ENCODE measurements around the gene COQ9. TPM values are rescaled to one million over a fixed set of nuclear protein-coding genes. Genes with fewer than 3 reads are reported as not detected.

Gene COQ9
- total and polyA plus RNA-seq, 4 experiments from 2014 or later, result 26.8 to 37.7 (median 31.6) TPM

GRCh38 chr16:57503366-57503765 is 56.1 kb downstream of the COQ9 start:
- Histone ChIP-seq H3K9me3 (ENCODE audit: control insufficient read depth in 1 of 2, low read length in 2 of 2) (no peaks in the 10 kb centered on the region), H3K27ac (ENCODE audit: low read depth, low read length) (no peak overlapping the region), H3K4me3 (ENCODE audit: low read length in 2 of 2) (no peak overlapping the region), H3K4me1 (ENCODE audit: insufficient read depth, low read length) (peaks cover 12% of the 10 kb centered on the region), H3K36me3 (ENCODE audit: insufficient read depth, low read length) (no peaks in the 10 kb centered on the region), H3K27me3 (ENCODE audit: insufficient read depth, low read length) (no peaks in the 10 kb centered on the region)
- Mint-ChIP-seq H3K27ac (peak overlapping the region in 1 of 7 donors; percentile 7), H3K27me3 (no peaks in the 10 kb centered on the region), H3K4me1 (peaks cover 3 to 11% (median 9%) of the 10 kb centered on the region in 4 donors), H3K4me3 (no peak overlapping the region), H3K36me3 (no peaks in the 10 kb centered on the region), H3K9me3 (no peaks in the 10 kb centered on the region)
- CTCF ChIA-PET (ENCODE audit: partially characterized antibody), result interaction anchor here (0.6 kb wide), 1 partner anchor 17 kb away, joined by 3 read pairs; no protein-coding TSS in a partner anchor
- DNase-seq, result no peak
- intact Hi-C loops (cut with micrococcal nuclease), result no loop called here
- POLR2A ChIA-PET (ENCODE audit: partially characterized antibody), result no interaction called here

- intact Hi-C loops (cut with micrococcal nuclease), result no loop called here
- no peaks in the 10 kb centered on the region for H3K9me3 ChIP-seq (ENCODE audit: control insufficient read depth in 1 of 2, low read length in 2 of 2)
- peaks cover 3 to 11% (median 9%) of the 10 kb centered on the region in 4 donors for H3K4me1 Mint-ChIP-seq
- H3K4me3 Mint-ChIP-seq, result no peak overlapping the region
- H3K36me3 ChIP-seq (ENCODE audit: insufficient read depth, low read length), result no peaks in the 10 kb centered on the region
- no peaks in the 10 kb centered on the region for H3K9me3 Mint-ChIP-seq
- H3K4me1 ChIP-seq (ENCODE audit: insufficient read depth, low read length), result peaks cover 12% of the 10 kb centered on the region
- H3K36me3 Mint-ChIP-seq, result no peaks in the 10 kb centered on the region
- ChIA-PET POLR2A (ENCODE audit: partially characterized antibody) (interaction anchor here (0.7 kb wide), 1 partner anchor 17 kb away, joined by 3 read pairs; no protein-coding TSS in a partner anchor), CTCF (ENCODE audit: partially characterized antibody) (interaction anchor here (0.6 kb wide), 1 partner anchor 16 kb away, joined by 3 read pairs; no protein-coding TSS in a partner anchor)
- DNase-seq, result no peak
- no peak overlapping the region for H3K27ac ChIP-seq (ENCODE audit: low read depth, low read length)
- peak overlapping the region in 1 of 7 donors; percentile 37 for H3K27ac Mint-ChIP-seq
- H3K4me3 ChIP-seq (ENCODE audit: low read length in 2 of 2), result no peak overlapping the region
- no peaks in the 10 kb centered on the region for H3K27me3 Mint-ChIP-seq
- no peaks in the 10 kb centered on the region for H3K27me3 ChIP-seq (ENCODE audit: insufficient read depth, low read length)
Observed at GRCh38 chr16:57504001-57504400, 56.7 kb downstream of the COQ9 start.

- Histone ChIP-seq H3K4me3 (ENCODE audit: low read length in 2 of 2) (no peak overlapping the region), H3K27ac (ENCODE audit: low read depth, low read length) (no peak overlapping the region), H3K9me3 (ENCODE audit: control insufficient read depth in 1 of 2, low read length in 2 of 2) (no peaks in the 10 kb centered on the region), H3K4me1 (ENCODE audit: insufficient read depth, low read length) (peaks cover 12% of the 10 kb centered on the region), H3K27me3 (ENCODE audit: insufficient read depth, low read length) (no peaks in the 10 kb centered on the region), H3K36me3 (ENCODE audit: insufficient read depth, low read length) (no peaks in the 10 kb centered on the region)
- Mint-ChIP-seq H3K27me3 (no peaks in the 10 kb centered on the region), H3K4me3 (no peak overlapping the region), H3K4me1 (peaks cover 3 to 11% (median 9%) of the 10 kb centered on the region in 4 donors), H3K27ac (peak overlapping the region in 1 of 7 donors; percentile 7), H3K9me3 (no peaks in the 10 kb centered on the region), H3K36me3 (no peaks in the 10 kb centered on the region)
- POLR2A ChIA-PET (ENCODE audit: partially characterized antibody), result interaction anchor here (0.7 kb wide), 1 partner anchor 17 kb away, joined by 3 read pairs; no protein-coding TSS in a partner anchor
- no peak for DNase-seq
- intact Hi-C loops (cut with micrococcal nuclease), result no loop called here
- CTCF ChIA-PET (ENCODE audit: partially characterized antibody), result interaction anchor here (0.5 to 0.7 kb wide), 2 partner anchors 16 to 26 kb away, joined by 3 to 4 read pairs; no protein-coding TSS in a partner anchor
Observed at GRCh38 chr16:57504491-57504890, 57.2 kb downstream of the COQ9 start.

- Histone ChIP-seq H3K4me3 (ENCODE audit: low read length in 2 of 2) (no peak overlapping the region), H3K27me3 (ENCODE audit: insufficient read depth, low read length) (no peaks in the 10 kb centered on the region), H3K36me3 (ENCODE audit: insufficient read depth, low read length) (no peaks in the 10 kb centered on the region), H3K9me3 (ENCODE audit: control insufficient read depth in 1 of 2, low read length in 2 of 2) (no peaks in the 10 kb centered on the region), H3K4me1 (ENCODE audit: insufficient read depth, low read length) (peaks cover 12% of the 10 kb centered on the region), H3K27ac (ENCODE audit: low read depth, low read length) (no peak overlapping the region)
- H3K27ac Mint-ChIP-seq, result no peak overlapping the region
- no peaks in the 10 kb centered on the region for H3K27me3 Mint-ChIP-seq
- CTCF ChIA-PET (ENCODE audit: partially characterized antibody), result interaction anchor here (0.5 to 1.0 kb wide), 3 partner anchors 9 to 27 kb away, joined by 3 to 4 read pairs (median 4); no protein-coding TSS in a partner anchor
- POLR2A ChIA-PET (ENCODE audit: partially characterized antibody), result no interaction called here
- peaks cover 3 to 11% (median 9%) of the 10 kb centered on the region in 4 donors for H3K4me1 Mint-ChIP-seq
- intact Hi-C loops (cut with micrococcal nuclease), result no loop called here
- no peaks in the 10 kb centered on the region for H3K36me3 Mint-ChIP-seq
- DNase-seq, result no peak
- no peak overlapping the region for H3K4me3 Mint-ChIP-seq
- H3K9me3 Mint-ChIP-seq, result no peaks in the 10 kb centered on the region
Observed at GRCh38 chr16:57505169-57505568, 57.9 kb downstream of the COQ9 start.

GRCh38 chr16:57507136-57508034 is 60.1 kb downstream of the COQ9 start:
- H3K9me3 ChIP-seq (ENCODE audit: control insufficient read depth in 1 of 2, low read length in 2 of 2), result no peaks in the 10 kb centered on the region
- Mint-ChIP-seq H3K4me3 (no peak overlapping the region), H3K27ac (peak overlapping the region in 1 of 7 donors; percentile 19), H3K9me3 (no peaks in the 10 kb centered on the region), H3K27me3 (no peaks in the 10 kb centered on the region), H3K36me3 (peaks cover 0 to 4% of the 10 kb centered on the region in 2 donors), H3K4me1 (no peaks in the 10 kb centered on the region)
- intact Hi-C loops (cut with micrococcal nuclease), result no loop called here
- no peaks in the 10 kb centered on the region for H3K36me3 ChIP-seq (ENCODE audit: insufficient read depth, low read length)
- no peak overlapping the region for H3K27ac ChIP-seq (ENCODE audit: low read depth, low read length)
- DNase-seq, result no peak
- ChIA-PET POLR2A (ENCODE audit: partially characterized antibody) (no interaction called here), CTCF (ENCODE audit: partially characterized antibody) (interaction anchor here (1.0 kb wide), 1 partner anchor 13 kb away, joined by 4 read pairs; no protein-coding TSS in a partner anchor)
- no peaks in the 10 kb centered on the region for H3K27me3 ChIP-seq (ENCODE audit: insufficient read depth, low read length)
- no peaks in the 10 kb centered on the region for H3K4me1 ChIP-seq (ENCODE audit: insufficient read depth, low read length)
- H3K4me3 ChIP-seq (ENCODE audit: low read length in 2 of 2), result no peak overlapping the region

- intact Hi-C loops (cut with micrococcal nuclease), result no loop called here
- H3K27me3 Mint-ChIP-seq, result no peaks in the 10 kb centered on the region
- peaks cover 4% of the 10 kb centered on the region in 2 donors for H3K36me3 Mint-ChIP-seq
- Histone ChIP-seq H3K27me3 (ENCODE audit: insufficient read depth, low read length) (no peaks in the 10 kb centered on the region), H3K36me3 (ENCODE audit: insufficient read depth, low read length) (no peaks in the 10 kb centered on the region), H3K4me3 (ENCODE audit: low read length in 2 of 2) (no peak overlapping the region), H3K9me3 (ENCODE audit: control insufficient read depth in 1 of 2, low read length in 2 of 2) (no peaks in the 10 kb centered on the region), H3K27ac (ENCODE audit: low read depth, low read length) (no peak overlapping the region), H3K4me1 (ENCODE audit: insufficient read depth, low read length) (no peaks in the 10 kb centered on the region)
- DNase-seq, result no peak
- H3K4me1 Mint-ChIP-seq, result no peaks in the 10 kb centered on the region
- no peaks in the 10 kb centered on the region for H3K9me3 Mint-ChIP-seq
- H3K4me3 Mint-ChIP-seq, result no peak overlapping the region
- no peak overlapping the region for H3K27ac Mint-ChIP-seq
- POLR2A ChIA-PET (ENCODE audit: partially characterized antibody), result no interaction called here
- CTCF ChIA-PET (ENCODE audit: partially characterized antibody), result interaction anchor here (1.0 kb wide), 1 partner anchor 12 kb away, joined by 4 read pairs; no protein-coding TSS in a partner anchor
Observed at GRCh38 chr16:57508035-57508425, 60.8 kb downstream of the COQ9 start.

GRCh38 chr16:57509231-57509923 is 62.1 kb downstream of the COQ9 start:
- no peak overlapping the region for H3K27ac Mint-ChIP-seq
- H3K9me3 Mint-ChIP-seq, result no peaks in the 10 kb centered on the region
- no peaks in the 10 kb centered on the region for H3K4me1 ChIP-seq (ENCODE audit: insufficient read depth, low read length)
- no peak overlapping the region for H3K4me3 Mint-ChIP-seq
- H3K4me3 ChIP-seq (ENCODE audit: low read length in 2 of 2), result no peak overlapping the region
- H3K27me3 ChIP-seq (ENCODE audit: insufficient read depth, low read length), result no peaks in the 10 kb centered on the region
- POLR2A ChIA-PET (ENCODE audit: partially characterized antibody), result no interaction called here
- peaks cover 4 to 10% of the 10 kb centered on the region in 2 donors for H3K36me3 Mint-ChIP-seq
- no peaks in the 10 kb centered on the region for H3K4me1 Mint-ChIP-seq
- no peak overlapping the region for H3K27ac ChIP-seq (ENCODE audit: low read depth, low read length)
- H3K27me3 Mint-ChIP-seq, result no peaks in the 10 kb centered on the region
- H3K36me3 ChIP-seq (ENCODE audit: insufficient read depth, low read length), result no peaks in the 10 kb centered on the region
- no peaks in the 10 kb centered on the region for H3K9me3 ChIP-seq (ENCODE audit: control insufficient read depth in 1 of 2, low read length in 2 of 2)
- no peak for DNase-seq
- CTCF ChIA-PET (ENCODE audit: partially characterized antibody), result interaction anchor here (0.5 to 1.1 kb wide), 2 partner anchors 10 to 141 kb away, joined by 4 read pairs; no protein-coding TSS in a partner anchor
- intact Hi-C loops (cut with micrococcal nuclease), result no loop called here
